ENCODE data around the gene SMU1.

SMU1 gene

GRCh38 chr9:33076046-33077004 lies at the start of gene SMU1:
Gene SMU1, minus strand, starts transcription at chr9:33076674. Its CDS starts 66 bp downstream, at chr9:33076608.
- peak; percentile 98 for DNase-seq

GRCh38 chr9:33125461-33125860 lies 49.0 kb upstream of the SMU1 start:
- DNase-seq = no peak

- DNase-seq = no peak
Observed at GRCh38 chr9:33124751-33125381, 48.4 kb upstream of the SMU1 start.

GRCh38 chr9:33124046-33124445 lies 47.6 kb upstream of the SMU1 start:
- DNase-seq = no peak

DNA sequence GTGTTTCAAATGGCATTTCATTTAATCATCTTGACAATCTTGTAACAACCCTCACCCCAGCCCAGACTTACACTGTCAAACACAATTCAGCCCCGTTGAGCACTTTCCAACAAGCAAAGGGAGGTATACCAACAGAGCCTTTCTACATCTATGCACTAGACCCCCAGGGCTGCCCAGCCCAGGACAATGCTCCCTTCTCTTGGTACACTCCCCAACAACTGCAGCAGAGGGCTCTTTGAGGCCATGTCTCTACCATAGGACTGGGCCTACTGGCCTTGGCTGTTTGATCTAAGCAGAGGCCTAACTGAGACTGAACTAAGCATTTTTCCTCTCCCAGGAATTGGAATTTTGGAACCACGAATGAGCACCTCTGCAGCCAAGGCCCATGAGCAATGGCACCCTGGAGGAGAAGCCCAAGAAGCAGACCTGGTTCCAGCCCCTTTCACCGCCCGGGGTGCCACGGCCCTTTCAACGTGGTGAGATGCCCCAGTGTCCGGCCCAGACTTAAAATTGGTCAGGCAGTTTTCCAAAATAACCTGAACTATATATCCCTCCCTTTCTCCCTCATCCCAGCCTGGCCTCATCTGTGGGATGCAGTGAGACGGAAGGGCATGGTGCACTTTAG lies 47.0 kb upstream of the SMU1 start:
- no peak for DNase-seq

DNA sequence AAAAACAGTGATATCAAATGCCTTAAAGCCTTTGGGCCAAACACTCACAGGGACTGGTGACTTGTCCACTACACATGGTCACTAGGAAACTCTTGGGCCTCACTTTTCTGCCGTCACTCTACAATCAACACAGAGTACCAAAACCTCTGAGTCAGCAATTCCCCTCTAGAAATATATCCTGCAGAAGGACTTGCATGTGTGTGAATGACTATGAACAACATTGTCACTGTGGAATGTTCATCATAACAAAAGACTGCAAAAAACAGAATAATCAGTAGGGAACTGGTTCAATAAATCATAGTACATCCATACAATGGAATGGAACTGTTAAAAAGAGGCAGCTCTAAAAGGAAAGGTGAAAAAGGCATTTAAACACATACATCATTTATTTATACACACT lies 44.1 kb upstream of the SMU1 start:
- no peak for DNase-seq

- DNase-seq = no peak
Observed at GRCh38 chr9:33117796-33118195, 41.3 kb upstream of the SMU1 start.

GRCh38 chr9:33117306-33117705 lies 40.8 kb upstream of the SMU1 start:
- no peak for DNase-seq

DNA sequence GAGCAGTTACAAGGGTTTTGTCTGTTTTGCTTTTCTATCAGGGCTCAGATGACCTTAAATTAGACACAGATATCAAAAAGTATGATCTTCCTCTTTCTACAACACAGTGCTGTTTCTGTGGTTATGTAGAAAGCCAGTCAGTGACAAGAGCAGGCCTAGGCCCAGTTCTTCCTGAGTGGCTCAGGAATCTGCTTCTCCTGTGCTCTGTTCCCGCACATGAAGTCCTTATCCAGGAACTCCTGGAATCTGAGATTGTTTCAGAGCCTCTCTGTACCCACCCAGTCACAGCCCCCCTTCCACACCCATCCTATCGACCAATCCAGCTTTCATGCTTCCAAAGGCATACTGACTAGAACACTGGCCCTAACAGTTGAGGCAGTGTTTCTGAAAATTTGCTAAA lies 40.4 kb upstream of the SMU1 start:
- no peak for DNase-seq

DNA sequence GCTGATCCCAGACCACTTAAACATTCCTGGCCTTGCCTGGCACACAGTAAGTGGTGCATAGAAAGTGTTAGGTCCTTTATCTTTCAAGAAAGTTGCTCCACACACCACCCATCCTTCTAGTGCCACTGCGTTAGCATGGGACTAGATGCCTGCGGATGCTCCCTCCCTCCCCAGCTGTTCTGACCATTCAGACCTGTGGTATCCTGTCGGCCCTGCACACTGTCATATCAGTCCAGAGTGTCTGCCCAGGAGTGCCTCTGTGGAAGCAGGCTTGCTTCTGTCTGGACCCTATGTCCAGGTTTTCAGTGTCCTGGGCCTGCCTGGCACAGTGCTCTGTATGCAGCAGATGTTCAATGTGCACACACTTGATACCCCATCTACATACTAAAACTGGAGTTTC lies 38.3 kb upstream of the SMU1 start:
- DNase-seq = no peak

- no peak for DNase-seq
Observed at GRCh38 chr9:33113799-33114547, 37.5 kb upstream of the SMU1 start.

DNA sequence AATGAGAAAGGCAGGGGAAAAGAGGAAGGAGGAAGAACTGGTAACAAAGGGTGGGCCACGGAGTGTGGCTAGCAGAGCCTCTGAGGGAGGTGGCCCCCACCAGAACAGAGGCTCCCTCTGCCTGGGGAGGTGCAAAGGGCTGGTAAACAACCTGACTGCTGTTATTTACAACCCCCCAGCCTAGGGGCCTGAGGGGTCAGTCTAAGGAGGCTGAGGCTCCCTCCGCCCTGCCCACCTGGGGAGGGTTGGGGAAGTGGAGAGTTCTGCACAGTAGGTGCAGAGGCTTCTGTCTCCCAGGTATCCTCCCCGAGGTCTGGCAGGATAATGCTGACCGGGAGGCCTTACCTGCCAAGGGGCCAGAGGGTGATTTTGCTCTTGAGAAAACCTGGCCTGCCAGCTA lies 35.6 kb upstream of the SMU1 start:
- no peak for DNase-seq

GRCh38 chr9:33111631-33112030 lies 35.2 kb upstream of the SMU1 start:
- no peak for DNase-seq

DNA sequence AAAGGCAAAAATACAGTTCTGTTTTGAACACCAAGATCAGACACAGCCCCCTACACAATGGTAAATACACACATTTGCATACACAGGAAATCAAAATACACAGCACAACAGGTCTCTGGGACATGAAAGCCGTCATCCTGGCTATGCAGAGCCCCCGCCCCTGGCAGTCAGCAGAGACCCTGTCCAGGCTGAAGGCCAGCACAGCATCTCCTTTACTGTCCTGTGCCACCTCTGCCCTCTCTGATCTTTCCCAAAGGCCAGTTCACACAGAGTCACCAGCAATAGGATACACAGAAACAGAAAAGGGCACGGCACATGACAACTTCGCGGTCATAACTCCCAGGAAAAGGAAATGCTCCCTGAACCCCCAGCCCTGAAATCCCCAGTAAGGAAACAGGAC lies 34.2 kb upstream of the SMU1 start:
- no peak for DNase-seq

GRCh38 chr9:33109850-33110595 lies 33.5 kb upstream of the SMU1 start:
- no peak for DNase-seq

DNA sequence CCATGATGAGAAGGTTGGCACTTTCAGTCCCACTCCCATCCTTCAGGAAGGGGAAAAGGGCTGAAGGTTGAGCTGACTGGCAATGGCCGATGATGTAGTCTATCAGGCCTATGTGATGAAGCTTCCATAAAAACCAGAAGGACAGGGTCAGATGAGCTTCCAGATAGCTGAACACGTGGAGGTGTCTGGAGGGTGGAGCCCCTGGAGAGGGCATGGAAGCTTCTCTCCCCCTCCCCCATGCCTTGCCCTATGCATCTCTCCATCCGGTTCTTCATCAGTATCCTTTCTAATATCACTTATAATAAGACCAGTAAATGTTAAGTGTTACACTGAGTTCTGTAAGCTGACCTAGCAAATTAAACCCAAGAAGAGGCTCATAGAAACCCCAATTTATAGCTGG lies 32.6 kb upstream of the SMU1 start:
- no peak for DNase-seq

GRCh38 chr9:33108472-33108871 lies 32.0 kb upstream of the SMU1 start:
- no peak for DNase-seq

DNA sequence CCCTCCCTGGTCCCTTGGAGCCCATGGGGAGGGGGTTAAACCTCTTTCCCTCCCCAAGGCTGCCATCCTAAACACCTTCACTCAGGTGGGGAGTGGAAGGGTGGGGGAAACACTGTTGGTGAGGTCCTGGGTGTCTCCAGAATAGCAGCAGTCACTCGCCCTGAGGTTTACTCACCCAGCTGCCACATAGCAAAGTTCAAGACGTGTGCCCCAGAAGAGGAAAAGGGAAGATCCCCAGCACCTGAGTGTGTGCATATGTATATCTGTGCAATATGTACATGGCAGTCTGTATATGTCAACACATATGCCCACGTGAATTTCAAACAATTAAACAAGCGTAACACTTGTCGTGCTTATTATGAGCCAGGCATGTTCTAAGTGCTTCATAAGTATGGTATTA lies 31.3 kb upstream of the SMU1 start:
- no peak for DNase-seq

GRCh38 chr9:33106827-33107621 lies 30.6 kb upstream of the SMU1 start:
- DNase-seq = no peak

- no peak for DNase-seq
Observed at GRCh38 chr9:33106372-33106771, 29.9 kb upstream of the SMU1 start.

DNA sequence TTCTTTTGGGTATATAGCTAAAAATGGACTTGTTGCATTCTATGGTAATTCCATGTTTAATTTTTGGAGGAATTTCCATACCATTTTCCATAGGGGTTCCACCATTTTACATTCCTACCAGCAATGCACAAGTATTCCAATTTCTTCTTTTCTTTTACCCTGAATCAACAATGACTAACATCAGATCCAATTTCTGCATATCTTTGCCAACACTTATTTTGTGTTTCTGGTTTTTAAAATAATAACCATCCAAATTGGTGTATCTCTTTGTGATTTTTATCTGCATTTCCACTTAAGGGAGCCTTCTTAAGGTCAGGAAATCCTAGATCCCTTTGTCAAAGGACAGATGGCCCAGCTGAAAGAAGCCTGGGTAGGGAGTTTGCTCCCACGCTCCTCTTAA lies 29.5 kb upstream of the SMU1 start:
- DNase-seq = no peak

DNA sequence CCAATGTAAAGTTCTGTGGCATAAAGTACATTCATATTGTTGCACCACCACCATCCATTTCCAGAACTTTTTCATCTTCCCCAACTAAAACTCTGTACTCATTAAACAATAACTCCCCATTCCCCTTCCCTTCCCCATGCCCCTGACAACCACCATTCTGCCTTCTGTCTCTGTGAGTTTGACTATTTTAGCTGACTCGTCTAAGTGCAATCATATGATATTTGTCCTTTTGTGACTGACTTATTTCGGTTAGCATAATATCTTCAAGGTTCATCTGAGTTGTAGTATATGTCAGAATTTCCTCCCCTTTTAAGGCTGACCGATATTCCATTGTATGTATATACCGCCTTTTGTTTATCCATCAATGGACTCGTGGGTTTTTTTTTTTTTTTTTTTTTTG lies 29.0 kb upstream of the SMU1 start:
- DNase-seq = no peak
